Natural killer cell (primary cell): ENCODE measurements around the gene SERPINE1. TPM values are rescaled to one million over a fixed set of nuclear protein-coding genes. Genes with fewer than 3 reads are reported as not detected.

Source experiments
- ATAC-seq, 3 donors: fragments of 150-1000 bp in 2 of 3; fragments of 200-7000 bp in 1 of 3; cut with Tn5 transposase; 1 replicate in 1 of 3; 2 replicates in 2 of 3; pipeline ENCODE4 v1.10.0; 2021; ENCODE audit warnings: mild to moderate bottlenecking in 2 of 3, moderate library complexity in 2 of 3
- DNase-seq, 2 donors: peaks; one replicate each; pipeline versions ENCODE4 v3.0.0 to v3.0.0-alpha.2; 2013 to 2021; ENCODE audit warnings: mixed read lengths in 1 of 2
- H3K27ac ChIP-seq: one replicate; pipeline ENCODE4 v1.5.1; 2013; ENCODE audit warnings: mild to moderate bottlenecking, low read length
- H3K27me3 ChIP-seq: one replicate; pipeline ENCODE4 v1.6.1; 2013; ENCODE audit warnings: low read length; ENCODE audit not compliant: control insufficient read depth, insufficient read depth
- H3K36me3 ChIP-seq: one replicate; pipeline ENCODE4 v1.6.1; 2013; ENCODE audit warnings: low read length; ENCODE audit not compliant: control insufficient read depth, insufficient read depth
- H3K4me1 ChIP-seq: one replicate; pipeline ENCODE4 v1.6.1; 2013; ENCODE audit warnings: low read length; ENCODE audit not compliant: control insufficient read depth, insufficient read depth
- H3K4me3 ChIP-seq: one replicate; pipeline ENCODE4 v1.5.1; 2013; ENCODE audit warnings: low read length
- H3K9me3 ChIP-seq: one replicate; pipeline ENCODE4 v1.6.1; 2013; ENCODE audit warnings: low read length; ENCODE audit not compliant: control insufficient read depth, insufficient read depth
- H3K27ac Mint-ChIP-seq, 2 donors: one replicate each; pipeline ENCODE4 v1.8.0; 2022; ENCODE audit warnings: mild to moderate bottlenecking in 2 of 2, mixed read lengths in 2 of 2, moderate library complexity in 1 of 2
- H3K27me3 Mint-ChIP-seq, 2 donors: one replicate each; pipeline ENCODE4 v1.8.0; 2022; ENCODE audit warnings: low read depth in 2 of 2, mixed read lengths in 2 of 2
- H3K36me3 Mint-ChIP-seq: one replicate; pipeline ENCODE4 v1.8.0; 2022; ENCODE audit warnings: mixed read lengths
- H3K4me1 Mint-ChIP-seq, 2 donors: one replicate each; pipeline ENCODE4 v1.8.0; 2022; ENCODE audit warnings: mixed read lengths in 2 of 2
- H3K4me3 Mint-ChIP-seq: one replicate; pipeline ENCODE4 v1.8.0; 2022; ENCODE audit warnings: mild to moderate bottlenecking, moderate library complexity, mixed read lengths
- H3K9me3 Mint-ChIP-seq, 2 donors: one replicate each; pipeline ENCODE4 v1.8.0; 2022; ENCODE audit warnings: mixed read lengths in 2 of 2
- CTCF ChIP-seq: fragments of 200-600 bp; IDR thresholded peaks from one replicate; pipeline ENCODE4 v1.8.0; 2022; ENCODE audit warnings: antibody characterized with exemption
- WGBS: methylation state at CpG from one replicate; pipeline ENCODE4 v1.1.7; 2013; ENCODE audit warnings: missing lambda C conversion rate; ENCODE audit not compliant: insufficient coverage; 5-methylcytosine and 5-hydroxymethylcytosine counted together
- intact Hi-C: fragments of 100-400 bp; cut with micrococcal nuclease; formaldehyde crosslinking; loops from one replicate; pipeline ENCODE4 v1.14.2; 2022
- total RNA-seq, 4 donors: library from RNA; stranded (reverse); fragments of 120-200 nt in 1 of 4; gene quantifications; one replicate each; pipeline versions ENCODE4 v1.2.3 to v1.2.4, GENCODE V29; 2013 to 2022

Gene SERPINE1
- total RNA-seq, 3 donors from 2014 or later (not counting 1 experiment from before 2014, with no cell fraction given), result 0.48 to 5.5 (median 1.1) TPM

GRCh38 chr7:101179117-101179516 is 52.2 kb downstream of the SERPINE1 start:
- no peaks in the 10 kb centered on the region for H3K9me3 Mint-ChIP-seq
- H3K27ac Mint-ChIP-seq, result no peak overlapping the region
- intact Hi-C loops, result no loop called here

GRCh38 chr7:101179713-101180112 is 52.8 kb downstream of the SERPINE1 start:
- no peak overlapping the region for H3K27ac ChIP-seq
- Mint-ChIP-seq H3K4me3 (no peak overlapping the region), H3K4me1 (peaks cover 6 to 20% of the 10 kb centered on the region in 2 donors), H3K36me3 (no peaks in the 10 kb centered on the region), H3K27me3 (peaks cover 51 to 63% of the 10 kb centered on the region in 2 donors), H3K27ac (no peak overlapping the region), H3K9me3 (no peaks in the 10 kb centered on the region)
- no peaks in the 10 kb centered on the region for H3K36me3 ChIP-seq
- H3K9me3 ChIP-seq, result no peaks in the 10 kb centered on the region
- TF ChIP-seq CTCF, result no peak
- DNase-seq (no peak), ATAC-seq (no peak)
- intact Hi-C loops, result no loop called here
- H3K27me3 ChIP-seq, result peaks cover 32% of the 10 kb centered on the region
- 5% methylated on average over 27 of the region's 27 CpGs for WGBS
- peaks cover 4% of the 10 kb centered on the region for H3K4me1 ChIP-seq
- no peak overlapping the region for H3K4me3 ChIP-seq

More at GRCh38 chr7:101179117-101179516, 52.2 kb downstream of the SERPINE1 start:
- TF ChIP-seq CTCF, result no peak
- Mint-ChIP-seq H3K4me1 (peaks cover 10 to 26% of the 10 kb centered on the region in 2 donors), H3K27me3 (peaks cover 57 to 67% of the 10 kb centered on the region in 2 donors), H3K4me3 (no peak overlapping the region), H3K36me3 (no peaks in the 10 kb centered on the region)
- H3K4me3 ChIP-seq, result no peak overlapping the region
- ATAC-seq, result no peak
- H3K4me1 ChIP-seq, result peaks cover 8% of the 10 kb centered on the region
- no peaks in the 10 kb centered on the region for H3K36me3 ChIP-seq
- H3K27me3 ChIP-seq, result peaks cover 37% of the 10 kb centered on the region
- H3K9me3 ChIP-seq, result no peaks in the 10 kb centered on the region
- DNase-seq, result peak in 1 of 2 donors; percentile 29
- WGBS, result 4% methylated on average over 16 of the region's 20 CpGs
- H3K27ac ChIP-seq, result no peak overlapping the region

GRCh38 chr7:101180130-101180755 is 53.3 kb downstream of the SERPINE1 start, which contains the start of gene NAT16:
NAT16 (minus strand) TSS chr7:101180293; CDS start chr7:101174807, 5,486 bp downstream.
- peaks cover 29% of the 10 kb centered on the region for H3K27me3 ChIP-seq
- no peaks in the 10 kb centered on the region for H3K9me3 ChIP-seq
- H3K4me1 ChIP-seq, result peaks cover 4% of the 10 kb centered on the region
- Mint-ChIP-seq H3K4me1 (peaks cover 6 to 20% of the 10 kb centered on the region in 2 donors), H3K4me3 (no peak within 1 kb of the TSS), H3K9me3 (no peaks in the 10 kb centered on the region), H3K27me3 (peaks cover 46 to 64% of the 10 kb centered on the region in 2 donors), H3K27ac (no peak within 1 kb of the TSS), H3K36me3 (no peaks in the 10 kb centered on the region)
- intact Hi-C loops, result no loop called here
- DNase-seq (no peak), ATAC-seq (no peak)
- no peak for TF ChIP-seq CTCF
- WGBS, result 5% methylated on average over 53 of the region's 56 CpGs
- no peaks in the 10 kb centered on the region for H3K36me3 ChIP-seq
- no peak within 1 kb of the TSS for H3K4me3 ChIP-seq
- no peak within 1 kb of the TSS for H3K27ac ChIP-seq
